Upper lobe of right lung (tissue), 1 donor: ENCODE measurements around the gene PCK1. TPM values are rescaled to one million over a fixed set of nuclear protein-coding genes. Genes with fewer than 3 reads are reported as not detected.

Source experiments
- ATAC-seq: fragments of 200-7000 bp; cut with Tn5 transposase; one replicate; pipeline ENCODE4 v1.9.1; 2020; ENCODE audit warnings: mild to moderate bottlenecking, moderate library complexity
- DNase-seq: peaks from one replicate; pipeline ENCODE4 v3.0.0-alpha.2; 2020
- H3K27ac ChIP-seq: fragments of 200-600 bp; one replicate; pipeline ENCODE4 v1.8.0; 2022
- H3K27me3 ChIP-seq: fragments of 200-600 bp; one replicate; pipeline ENCODE4 v1.8.0; 2022; ENCODE audit warnings: mild to moderate bottlenecking
- H3K36me3 ChIP-seq: fragments of 200-600 bp; one replicate; pipeline ENCODE4 v1.8.0; 2022
- H3K4me1 ChIP-seq: fragments of 200-600 bp; one replicate; pipeline ENCODE4 v1.8.0; 2022
- H3K4me3 ChIP-seq: fragments of 200-600 bp; one replicate; pipeline ENCODE4 v1.8.0; 2022; ENCODE audit warnings: mild to moderate bottlenecking
- H3K9me3 ChIP-seq: fragments of 200-600 bp; one replicate; pipeline ENCODE4 v1.8.0; 2022
- intact Hi-C: fragments of 100-400 bp; cut with DNase I; formaldehyde crosslinking; loops from one replicate; pipeline ENCODE4 v1.11.0; 2022
- total RNA-seq: library from RNA; stranded (reverse); fragmentation: NEBNext Ultra II Directional; extraction: Animal tissue kit (Norgen Biotek cat#: 25700); gene quantifications from one replicate; pipeline ENCODE4 v1.2.1, GENCODE V29; 2021
- TF ChIP-seq, protein P1 (sequence below): fragments of 200-600 bp; IDR thresholded peaks from one replicate; pipeline ENCODE4 v1.8.0; 2022; ENCODE audit warnings: antibody characterized with exemption
- donor health status: DM: no; HTN: yes; CAD: no; lungs with severe emphysema.

The PCK1 gene
- total RNA-seq, 1 donor from 2014 or later = 4.7 TPM

- intact Hi-C loops = no loop called here
- peaks cover 18% of the 10 kb centered on the region for H3K4me1 ChIP-seq
- no peak for DNase-seq
Measured at GRCh38 chr20:57586370-57586793, 25.5 kb downstream of the PCK1 start.

DNA sequence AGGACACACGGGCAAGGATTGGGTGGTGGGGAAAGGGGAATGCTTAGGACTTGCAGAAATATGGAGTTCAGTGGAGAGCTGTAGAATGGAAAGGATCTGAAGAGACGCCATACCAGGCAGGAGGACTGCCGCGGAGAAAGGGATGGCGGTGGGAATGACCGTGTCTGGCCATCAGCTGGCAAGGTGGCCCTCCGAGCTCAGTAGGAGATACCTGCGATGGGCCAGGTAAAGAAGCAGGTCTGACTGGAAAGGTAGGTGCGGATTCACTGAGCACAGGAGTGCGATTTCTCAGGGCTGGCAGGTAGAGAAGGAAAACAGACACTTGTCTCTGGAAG lies 26.0 kb downstream of the PCK1 start:
- DNase-seq = no peak
- Histone ChIP-seq H3K4me1 (peaks cover 13% of the 10 kb centered on the region), H3K27ac (no peak overlapping the region), H3K9me3 (no peaks in the 10 kb centered on the region), H3K36me3 (no peaks in the 10 kb centered on the region), H3K27me3 (peaks cover 4% of the 10 kb centered on the region), H3K4me3 (no peak overlapping the region)
- TF ChIP-seq, protein P1, sequence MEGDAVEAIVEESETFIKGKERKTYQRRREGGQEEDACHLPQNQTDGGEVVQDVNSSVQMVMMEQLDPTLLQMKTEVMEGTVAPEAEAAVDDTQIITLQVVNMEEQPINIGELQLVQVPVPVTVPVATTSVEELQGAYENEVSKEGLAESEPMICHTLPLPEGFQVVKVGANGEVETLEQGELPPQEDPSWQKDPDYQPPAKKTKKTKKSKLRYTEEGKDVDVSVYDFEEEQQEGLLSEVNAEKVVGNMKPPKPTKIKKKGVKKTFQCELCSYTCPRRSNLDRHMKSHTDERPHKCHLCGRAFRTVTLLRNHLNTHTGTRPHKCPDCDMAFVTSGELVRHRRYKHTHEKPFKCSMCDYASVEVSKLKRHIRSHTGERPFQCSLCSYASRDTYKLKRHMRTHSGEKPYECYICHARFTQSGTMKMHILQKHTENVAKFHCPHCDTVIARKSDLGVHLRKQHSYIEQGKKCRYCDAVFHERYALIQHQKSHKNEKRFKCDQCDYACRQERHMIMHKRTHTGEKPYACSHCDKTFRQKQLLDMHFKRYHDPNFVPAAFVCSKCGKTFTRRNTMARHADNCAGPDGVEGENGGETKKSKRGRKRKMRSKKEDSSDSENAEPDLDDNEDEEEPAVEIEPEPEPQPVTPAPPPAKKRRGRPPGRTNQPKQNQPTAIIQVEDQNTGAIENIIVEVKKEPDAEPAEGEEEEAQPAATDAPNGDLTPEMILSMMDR = no peak
- intact Hi-C loops = no loop called here
- ATAC-seq = no peak

More at GRCh38 chr20:57586370-57586793, 25.5 kb downstream of the PCK1 start:
- TF ChIP-seq, protein P1 = no peak
- Histone ChIP-seq H3K4me3 (no peak overlapping the region), H3K27ac (no peak overlapping the region), H3K36me3 (no peaks in the 10 kb centered on the region), H3K9me3 (no peaks in the 10 kb centered on the region), H3K27me3 (peaks cover 6% of the 10 kb centered on the region)
- no peak for ATAC-seq

DNA sequence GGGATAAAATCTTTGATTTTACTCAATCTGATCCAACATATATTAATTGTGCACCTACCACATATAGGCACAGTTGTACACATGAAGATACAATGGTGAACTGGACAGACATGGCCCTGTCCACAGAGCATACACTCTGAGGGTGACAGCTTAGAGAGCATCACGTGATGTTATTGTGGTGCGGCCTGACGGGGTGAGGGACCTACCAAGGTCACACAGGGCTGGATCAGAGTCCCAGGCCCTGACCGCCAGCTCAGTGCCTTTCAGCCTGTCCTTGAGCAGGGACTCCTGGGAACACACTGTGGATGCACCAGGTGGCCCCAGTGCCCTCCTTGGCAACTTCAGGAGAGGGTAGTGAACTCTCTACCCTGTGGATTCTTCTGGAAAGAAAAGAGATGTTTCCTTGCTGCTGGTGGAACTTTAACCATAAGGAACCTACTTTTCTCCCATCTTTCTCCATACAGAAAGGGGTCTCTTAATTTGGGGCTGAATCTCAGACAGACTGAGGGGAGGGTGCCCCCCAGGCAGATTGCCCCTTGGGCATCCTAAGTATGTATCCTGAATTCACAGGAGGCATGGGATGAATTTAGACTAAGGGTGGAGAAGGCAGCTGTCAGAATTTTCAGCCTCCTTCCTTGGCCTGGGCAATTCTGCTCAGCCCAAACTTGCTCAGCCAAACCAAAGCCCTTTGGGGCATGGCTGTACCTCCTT lies 26.5 kb downstream of the PCK1 start:
- no peak overlapping the region for H3K4me3 ChIP-seq

DNA sequence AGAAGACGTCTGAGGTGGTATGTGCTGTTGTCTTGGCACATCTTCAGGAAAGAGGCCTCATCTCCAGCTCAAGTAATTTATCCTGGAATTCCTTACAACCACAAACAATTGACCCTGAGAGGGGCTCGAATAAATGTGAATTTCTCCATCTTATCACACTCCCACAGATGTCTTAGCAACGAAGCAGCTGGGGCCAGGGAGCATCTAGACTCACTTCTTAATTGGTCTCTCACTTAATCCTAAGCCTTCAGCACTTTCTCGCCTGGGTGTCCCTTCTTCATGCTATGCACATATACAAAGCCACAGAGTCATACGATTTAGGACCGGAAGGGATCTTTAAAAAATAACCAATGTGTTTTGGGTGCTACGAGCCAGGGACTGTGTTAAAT lies 27.1 kb downstream of the PCK1 start:
- intact Hi-C loops = no loop called here
- no peak for ATAC-seq

More for the DNA sequence above, 26.5 kb downstream of the PCK1 start:
- Histone ChIP-seq H3K27ac (no peak overlapping the region), H3K4me1 (peaks cover 9% of the 10 kb centered on the region), H3K36me3 (no peaks in the 10 kb centered on the region), H3K27me3 (peaks cover 4% of the 10 kb centered on the region), H3K9me3 (no peaks in the 10 kb centered on the region)
- intact Hi-C loops = no loop called here
- DNase-seq = no peak
- TF ChIP-seq, protein P1 = no peak
- ATAC-seq = no peak

DNA sequence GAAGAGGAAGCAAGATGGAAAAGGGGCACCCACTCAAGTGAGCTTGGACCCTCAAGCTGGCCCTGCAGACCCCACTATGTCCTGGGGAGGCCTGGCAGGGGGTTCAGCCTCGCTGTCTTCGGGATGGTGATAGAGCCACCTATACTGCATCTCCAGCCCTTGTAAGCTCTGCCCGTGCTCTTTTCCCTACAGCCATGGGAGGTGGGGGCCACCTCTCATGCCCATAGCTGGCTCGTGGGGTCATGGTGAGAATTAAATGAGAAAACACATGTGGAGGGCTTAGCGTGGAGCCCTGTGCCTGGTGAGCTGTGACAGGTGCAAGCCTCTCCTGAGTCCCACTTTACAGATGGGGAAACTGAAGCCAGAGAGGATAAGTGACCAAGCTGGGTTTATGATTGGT lies 27.7 kb downstream of the PCK1 start:
- Histone ChIP-seq H3K27ac (no peak overlapping the region), H3K27me3 (peaks cover 4% of the 10 kb centered on the region), H3K9me3 (no peaks in the 10 kb centered on the region), H3K4me3 (no peak overlapping the region), H3K36me3 (no peaks in the 10 kb centered on the region), H3K4me1 (no peaks in the 10 kb centered on the region)
- intact Hi-C loops = no loop called here
- ATAC-seq (no peak), DNase-seq (no peak)
- TF ChIP-seq, protein P1 = no peak

More for the DNA sequence above, 27.1 kb downstream of the PCK1 start:
- Histone ChIP-seq H3K36me3 (no peaks in the 10 kb centered on the region), H3K27me3 (peaks cover 4% of the 10 kb centered on the region), H3K27ac (no peak overlapping the region), H3K4me1 (peaks cover 4% of the 10 kb centered on the region), H3K9me3 (no peaks in the 10 kb centered on the region), H3K4me3 (no peak overlapping the region)
- DNase-seq = no peak
- TF ChIP-seq, protein P1 = no peak
